K562 (cell line): Measurements from ENCODE around the gene SHH.

Experiments
- EP300 ChIP-seq: IDR thresholded peaks from 2 replicates; pipeline ENCODE4 v1.6.1; 2012; ENCODE audit warnings: low read length, improper control_type of control experiment
- ETV6 ChIP-seq, 3 experiments: fragments of 150-350 bp in 1 of 3; sonication (generic) in 1 of 3; formaldehyde crosslinking in 1 of 3; IDR thresholded peaks; 2 replicates each; pipeline versions ENCODE4 v1.6.1 to v1.8.0; 2014 to 2022; ENCODE audit warnings: borderline replicate concordance in 2 of 3, low read depth in 2 of 3, antibody characterized with exemption in 1 of 3, low read length in 1 of 3, mild to moderate bottlenecking in 1 of 3, missing genetic modification reagents in 1 of 3
- TCF7L2 ChIP-seq: fragments of 150-350 bp; IDR thresholded peaks from 2 replicates; pipeline ENCODE4 v1.6.1; 2016; ENCODE audit warnings: low read depth, mild to moderate bottlenecking, low read length, moderate library complexity

GRCh38 chr7:155785536-155785935 lies 26.7 kb downstream of the SHH start:
- no peak for TF ChIP-seq TCF7L2
- no peak for TF ChIP-seq EP300
- no peak for TF ChIP-seq ETV6 (IDR thresholded peaks at IDR 0.05; ENCODE audit: borderline replicate concordance in 1 of 2, low read depth in 2 of 2, low read length in 1 of 2)
- TF ChIP-seq ETV6 (CRISPR knock-in tag; IDR thresholded peaks at IDR 0.05; ENCODE audit: borderline replicate concordance) = no peak
